Astrocyte (in vitro differentiated cells and primary cell): ENCODE results near the gene MRAP. TPM values are rescaled to one million over a fixed set of nuclear protein-coding genes. Genes with fewer than 3 reads are reported as not detected.

Experiments
- DNase-seq: peaks from one replicate; pipeline ENCODE4 v3.0.0-alpha.2; 2010; ENCODE audit warnings: low read depth
- FAIRE-seq: peaks from 2 replicates; lab custom pipeline; 2011; peaks lifted over from hg19 to GRCh38; lab: Jason Lieb, UNC
- H2AFZ ChIP-seq: 2 replicates; pipeline ENCODE4 v1.6.0; 2012; ENCODE audit warnings: low read depth, low read length, inconsistent platforms
- H3K27ac ChIP-seq: 2 replicates; pipeline ENCODE4 v1.5.1; 2011; ENCODE audit warnings: low read depth, low read length, inconsistent platforms
- H3K27me3 ChIP-seq: 2 replicates; pipeline ENCODE4 v1.6.0; 2011; ENCODE audit warnings: low read length, inconsistent platforms; ENCODE audit not compliant: insufficient read depth
- H3K36me3 ChIP-seq: 2 replicates; pipeline ENCODE4 v1.5.1; 2011; ENCODE audit warnings: low read length, inconsistent platforms; ENCODE audit not compliant: insufficient read depth
- H3K4me1 ChIP-seq: 2 replicates; pipeline ENCODE4 v1.5.1; 2011; ENCODE audit warnings: low read length, inconsistent platforms; ENCODE audit not compliant: insufficient read depth
- H3K4me2 ChIP-seq: 2 replicates; pipeline ENCODE4 v1.6.0; 2012; ENCODE audit warnings: low read length, inconsistent platforms
- H3K4me3 ChIP-seq: 2 replicates; pipeline ENCODE4 v1.5.1; 2011; ENCODE audit warnings: low read depth, mild to moderate bottlenecking, low read length, inconsistent platforms; ENCODE audit not compliant: insufficient read depth
- H3K79me2 ChIP-seq: 2 replicates; pipeline ENCODE4 v1.6.0; 2012; ENCODE audit warnings: mild to moderate bottlenecking, low read length, inconsistent platforms; ENCODE audit not compliant: insufficient read depth
- H3K9ac ChIP-seq: 2 replicates; pipeline ENCODE4 v1.6.0; 2012; ENCODE audit warnings: mild to moderate bottlenecking, low read length, inconsistent platforms
- H3K9me3 ChIP-seq: 2 replicates; pipeline ENCODE4 v1.5.1; 2012; ENCODE audit warnings: low read depth, mild to moderate bottlenecking, low read length, inconsistent platforms; ENCODE audit not compliant: insufficient read depth
- H4K20me1 ChIP-seq: 2 replicates; pipeline ENCODE4 v1.6.0; 2012; ENCODE audit warnings: low read length, inconsistent platforms; ENCODE audit not compliant: insufficient read depth
- H3K27ac Mint-ChIP-seq: one replicate; pipeline ENCODE4 v1.8.0; 2021; ENCODE audit warnings: mild to moderate bottlenecking, mixed read lengths; ENCODE audit not compliant: unreplicated experiment
- H3K27me3 Mint-ChIP-seq: one replicate; pipeline ENCODE4 v1.8.0; 2021; ENCODE audit warnings: low read depth, mixed read lengths; ENCODE audit not compliant: unreplicated experiment
- H3K36me3 Mint-ChIP-seq: one replicate; pipeline ENCODE4 v1.8.0; 2021; ENCODE audit warnings: low read depth, mixed read lengths; ENCODE audit not compliant: unreplicated experiment
- H3K4me1 Mint-ChIP-seq: one replicate; pipeline ENCODE4 v1.8.0; 2021; ENCODE audit warnings: low read depth, mixed read lengths; ENCODE audit not compliant: unreplicated experiment
- H3K4me3 Mint-ChIP-seq: one replicate; pipeline ENCODE4 v1.8.0; 2021; ENCODE audit warnings: mild to moderate bottlenecking, moderate library complexity, mixed read lengths; ENCODE audit not compliant: unreplicated experiment
- H3K9me3 Mint-ChIP-seq: one replicate; pipeline ENCODE4 v1.8.0; 2021; ENCODE audit warnings: mild to moderate bottlenecking, mixed read lengths; ENCODE audit not compliant: unreplicated experiment
- CTCF ChIP-seq: IDR thresholded peaks from 2 replicates; pipeline ENCODE4 v1.5.1; 2011; ENCODE audit warnings: low read depth, mild to moderate bottlenecking, inconsistent platforms, low read length, moderate library complexity; ENCODE audit not compliant: insufficient read depth
- EZH2 ChIP-seq: IDR thresholded peaks from 2 replicates; pipeline ENCODE4 v1.6.1; 2012; ENCODE audit warnings: mild to moderate bottlenecking, low read length, inconsistent platforms; ENCODE audit not compliant: insufficient read depth
- total RNA-seq: library from RNA; stranded (reverse); gene quantifications from 2 replicates; pipeline ENCODE4 v1.2.1, GENCODE V29; 2021

Gene MRAP
- total RNA-seq, 1 donor from 2014 or later = not detected

GRCh38 chr21:32317726-32318125 lies 19.1 kb downstream of the MRAP start:
- no peaks in the 10 kb centered on the region for H3K9me3 ChIP-seq
- H3K36me3 ChIP-seq = peaks cover 52% of the 10 kb centered on the region
- Mint-ChIP-seq H3K27me3 (no peaks in the 10 kb centered on the region), H3K36me3 (peaks cover 12% of the 10 kb centered on the region), H3K4me1 (peaks cover 4% of the 10 kb centered on the region), H3K4me3 (no peak overlapping the region), H3K9me3 (no peaks in the 10 kb centered on the region), H3K27ac (no peak overlapping the region)
- peaks cover 6% of the 10 kb centered on the region for H3K4me1 ChIP-seq
- H3K4me2 ChIP-seq = no peak overlapping the region
- H3K27me3 ChIP-seq = no peaks in the 10 kb centered on the region
- no peak overlapping the region for H3K27ac ChIP-seq
- DNase-seq = no peak
- H3K4me3 ChIP-seq = no peak overlapping the region
- H2AFZ ChIP-seq = no peak overlapping the region
- TF ChIP-seq EZH2 (no peak), CTCF (no peak)
- FAIRE-seq = no peak
- no peak overlapping the region for H3K9ac ChIP-seq
- peaks cover 2% of the 10 kb centered on the region for H3K79me2 ChIP-seq
- peaks cover 28% of the 10 kb centered on the region for H4K20me1 ChIP-seq

- peaks cover 6% of the 10 kb centered on the region for H3K4me1 ChIP-seq
- no peaks in the 10 kb centered on the region for H3K79me2 ChIP-seq
- Mint-ChIP-seq H3K4me3 (no peak overlapping the region), H3K27me3 (no peaks in the 10 kb centered on the region), H3K9me3 (no peaks in the 10 kb centered on the region), H3K4me1 (peaks cover 4% of the 10 kb centered on the region), H3K27ac (no peak overlapping the region), H3K36me3 (peaks cover 18% of the 10 kb centered on the region)
- H3K4me2 ChIP-seq = no peak overlapping the region
- H3K4me3 ChIP-seq = no peak overlapping the region
- no peaks in the 10 kb centered on the region for H3K27me3 ChIP-seq
- DNase-seq = no peak
- no peak overlapping the region for H2AFZ ChIP-seq
- FAIRE-seq = no peak
- H3K9me3 ChIP-seq = no peaks in the 10 kb centered on the region
- no peak overlapping the region for H3K9ac ChIP-seq
- peaks cover 63% of the 10 kb centered on the region for H3K36me3 ChIP-seq
- H3K27ac ChIP-seq = no peak overlapping the region
- peaks cover 18% of the 10 kb centered on the region for H4K20me1 ChIP-seq
- TF ChIP-seq CTCF (no peak), EZH2 (no peak)
These were observed 20.4 kb downstream of the MRAP start for GRCh38 chr21:32319012-32319411.

GRCh38 chr21:32320059-32320458 lies 21.4 kb downstream of the MRAP start:
- Mint-ChIP-seq H3K4me1 (peaks cover 4% of the 10 kb centered on the region), H3K9me3 (no peaks in the 10 kb centered on the region), H3K27ac (no peak overlapping the region), H3K4me3 (no peak overlapping the region), H3K27me3 (no peaks in the 10 kb centered on the region), H3K36me3 (peaks cover 25% of the 10 kb centered on the region)
- no peaks in the 10 kb centered on the region for H3K27me3 ChIP-seq
- peaks cover 6% of the 10 kb centered on the region for H3K4me1 ChIP-seq
- H3K27ac ChIP-seq = no peak overlapping the region
- no peak overlapping the region for H2AFZ ChIP-seq
- no peak overlapping the region for H3K9ac ChIP-seq
- H4K20me1 ChIP-seq = peaks cover 18% of the 10 kb centered on the region
- no peak overlapping the region for H3K4me2 ChIP-seq
- peaks cover 70% of the 10 kb centered on the region for H3K36me3 ChIP-seq
- FAIRE-seq (no peak), DNase-seq (no peak)
- no peaks in the 10 kb centered on the region for H3K79me2 ChIP-seq
- H3K9me3 ChIP-seq = no peaks in the 10 kb centered on the region
- TF ChIP-seq CTCF (no peak), EZH2 (no peak)
- no peak overlapping the region for H3K4me3 ChIP-seq
